ENCODE results near the gene SLC22A23. TPM values are rescaled to one million over a fixed set of nuclear protein-coding genes. Genes with fewer than 3 reads are reported as not detected.
"Not testable (repeated sequence)": the region's sequence is repeated elsewhere in the genome, so short reads cannot be mapped to it uniquely, and the experiment has no call there.

Gene SLC22A23
- polyA plus RNA-seq, 4 donors, result 9.5 to 38.3 (median 15.0) TPM

- DNase-seq (no peak), FAIRE-seq (no peak)
- no peaks in the 10 kb centered on the region for H3K9me3 ChIP-seq (ENCODE audit: control insufficient read depth in 2 of 2, insufficient read depth in 1 of 2, low read depth in 1 of 2, low read length in 1 of 2)
- 89 to 92% (median 90%) methylated on average over 4 of the region's 4 CpGs for WGBS, 3 donors
- H3K4me1 ChIP-seq (ENCODE audit: control insufficient read depth in 3 of 3, insufficient read depth in 2 of 3, low read depth in 1 of 3, low read length in 2 of 3), result no peaks in the 10 kb centered on the region
- no peak overlapping the region for H3K27ac ChIP-seq (ENCODE audit: low read depth in 1 of 3, low read length in 2 of 3)
- H3K36me3 ChIP-seq (ENCODE audit: control insufficient read depth in 3 of 3, insufficient read depth in 2 of 3, low read depth in 1 of 3, low read length in 3 of 3), result no peaks in the 10 kb centered on the region
- H3K27me3 ChIP-seq (ENCODE audit: control insufficient read depth in 3 of 3, insufficient read depth in 3 of 3, low read length in 3 of 3), result peaks cover 0 to 10% (median 2%) of the 10 kb centered on the region in 3 donors
- no peak overlapping the region for H3K4me3 ChIP-seq (ENCODE audit: low read depth in 1 of 3, low read length in 3 of 3)
Observed at GRCh38 chr6:3242768-3243167, 214.1 kb downstream of the SLC22A23 start.

DNA sequence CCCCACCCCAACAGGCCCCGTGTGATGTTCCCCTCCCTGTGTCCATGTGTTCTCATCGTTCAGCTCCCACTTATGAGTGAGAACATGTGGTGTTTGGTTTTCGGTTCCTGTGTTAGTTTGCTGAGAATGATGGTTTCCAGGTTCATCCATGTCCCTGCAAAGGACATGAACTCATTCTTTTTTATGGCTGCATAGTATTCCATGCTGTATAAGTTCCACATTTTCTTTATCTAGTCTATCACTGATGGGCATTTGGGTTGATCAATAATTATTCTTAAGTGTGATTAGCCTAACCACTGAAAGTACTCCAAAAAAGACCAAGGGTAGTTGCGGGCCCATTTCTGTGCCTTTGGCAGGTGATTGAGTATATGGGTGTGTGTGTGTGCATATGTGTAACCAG, 215.1 kb downstream of the SLC22A23 start:
- FAIRE-seq; H3K27ac ChIP-seq (ENCODE audit: low read depth in 1 of 3, low read length in 2 of 3); H3K4me1 ChIP-seq (ENCODE audit: control insufficient read depth in 3 of 3, insufficient read depth in 2 of 3, low read depth in 1 of 3, low read length in 2 of 3); H3K9me3 ChIP-seq (ENCODE audit: control insufficient read depth in 2 of 2, insufficient read depth in 1 of 2, low read depth in 1 of 2, low read length in 1 of 2); H3K27me3 ChIP-seq (ENCODE audit: control insufficient read depth in 3 of 3, insufficient read depth in 3 of 3, low read length in 3 of 3); DNase-seq; H3K4me3 ChIP-seq (ENCODE audit: low read depth in 1 of 3, low read length in 3 of 3); H3K36me3 ChIP-seq (ENCODE audit: control insufficient read depth in 3 of 3, insufficient read depth in 2 of 3, low read depth in 1 of 3, low read length in 3 of 3): not testable (repeated sequence)
- whole genome bisulfite sequencing, 3 donors, result 85 to 96% (median 91%) methylated on average over 4 of the region's 4 CpGs

- H3K27ac ChIP-seq (ENCODE audit: low read depth in 1 of 3, low read length in 2 of 3), result no peak overlapping the region
- no peaks in the 10 kb centered on the region for H3K4me1 ChIP-seq (ENCODE audit: control insufficient read depth in 3 of 3, insufficient read depth in 2 of 3, low read depth in 1 of 3, low read length in 2 of 3)
- no peak overlapping the region for H3K4me3 ChIP-seq (ENCODE audit: low read depth in 1 of 3, low read length in 3 of 3)
- DNase-seq (no peak), FAIRE-seq (no peak)
- 71 to 80% (median 77%) methylated on average over 7 of the region's 7 CpGs for WGBS, 3 donors
- H3K27me3 ChIP-seq (ENCODE audit: control insufficient read depth in 3 of 3, insufficient read depth in 3 of 3, low read length in 3 of 3), result peaks cover 0 to 10% (median 5%) of the 10 kb centered on the region in 3 donors
- no peaks in the 10 kb centered on the region for H3K9me3 ChIP-seq (ENCODE audit: control insufficient read depth in 2 of 2, insufficient read depth in 1 of 2, low read depth in 1 of 2, low read length in 1 of 2)
- no peaks in the 10 kb centered on the region for H3K36me3 ChIP-seq (ENCODE audit: control insufficient read depth in 3 of 3, insufficient read depth in 2 of 3, low read depth in 1 of 3, low read length in 3 of 3)
Observed at GRCh38 chr6:3240595-3240994, 216.3 kb downstream of the SLC22A23 start.

DNA sequence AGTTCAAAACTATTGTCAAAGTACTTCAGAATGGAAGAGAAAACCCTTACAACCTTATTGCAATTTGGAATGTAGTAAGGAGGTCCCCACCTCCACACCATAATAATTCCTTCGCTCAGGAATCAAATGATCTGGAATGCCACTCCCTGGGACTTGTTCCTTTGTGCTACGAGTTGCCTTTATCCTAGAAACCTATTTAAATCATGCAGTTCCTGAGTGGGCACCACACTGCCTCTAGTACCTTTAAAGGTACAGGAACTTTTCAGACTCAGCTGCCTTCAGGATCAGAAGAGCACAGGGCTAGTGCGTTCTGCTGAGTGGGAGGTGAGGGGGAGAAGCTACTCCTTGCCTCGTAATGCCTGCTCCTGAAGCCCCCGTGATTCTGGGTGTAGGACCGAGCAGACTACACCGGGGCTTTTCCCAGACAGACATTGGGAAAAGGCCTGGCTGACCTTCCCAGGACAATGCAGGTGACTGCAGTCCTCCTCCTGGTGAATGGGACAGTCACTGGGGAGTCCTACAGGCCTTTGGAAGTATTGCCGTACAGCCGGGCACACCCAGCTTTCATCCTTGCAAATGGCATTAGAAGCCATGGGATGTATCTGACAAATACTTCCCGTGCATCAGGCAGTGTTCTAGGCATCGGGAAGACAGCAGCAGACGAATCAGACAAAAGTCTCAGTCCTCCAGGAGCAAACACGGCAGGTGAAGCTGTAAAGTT, 217.6 kb downstream of the SLC22A23 start:
- Histone ChIP-seq H3K4me1 (ENCODE audit: control insufficient read depth in 3 of 3, insufficient read depth in 2 of 3, low read depth in 1 of 3, low read length in 2 of 3) (no peaks in the 10 kb centered on the region), H3K27me3 (ENCODE audit: control insufficient read depth in 3 of 3, insufficient read depth in 3 of 3, low read length in 3 of 3) (peaks cover 0 to 15% (median 7%) of the 10 kb centered on the region in 3 donors), H3K36me3 (ENCODE audit: control insufficient read depth in 3 of 3, insufficient read depth in 2 of 3, low read depth in 1 of 3, low read length in 3 of 3) (no peaks in the 10 kb centered on the region), H3K9me3 (ENCODE audit: control insufficient read depth in 2 of 2, insufficient read depth in 1 of 2, low read depth in 1 of 2, low read length in 1 of 2) (no peaks in the 10 kb centered on the region), H3K4me3 (ENCODE audit: low read depth in 1 of 3, low read length in 3 of 3) (no peak overlapping the region), H3K27ac (ENCODE audit: low read depth in 1 of 3, low read length in 2 of 3) (no peak overlapping the region)
- FAIRE-seq (no peak), DNase-seq (no peak)
- 63 to 82% (median 71%) methylated on average over 13 of the region's 13 CpGs for WGBS, 3 donors

DNA sequence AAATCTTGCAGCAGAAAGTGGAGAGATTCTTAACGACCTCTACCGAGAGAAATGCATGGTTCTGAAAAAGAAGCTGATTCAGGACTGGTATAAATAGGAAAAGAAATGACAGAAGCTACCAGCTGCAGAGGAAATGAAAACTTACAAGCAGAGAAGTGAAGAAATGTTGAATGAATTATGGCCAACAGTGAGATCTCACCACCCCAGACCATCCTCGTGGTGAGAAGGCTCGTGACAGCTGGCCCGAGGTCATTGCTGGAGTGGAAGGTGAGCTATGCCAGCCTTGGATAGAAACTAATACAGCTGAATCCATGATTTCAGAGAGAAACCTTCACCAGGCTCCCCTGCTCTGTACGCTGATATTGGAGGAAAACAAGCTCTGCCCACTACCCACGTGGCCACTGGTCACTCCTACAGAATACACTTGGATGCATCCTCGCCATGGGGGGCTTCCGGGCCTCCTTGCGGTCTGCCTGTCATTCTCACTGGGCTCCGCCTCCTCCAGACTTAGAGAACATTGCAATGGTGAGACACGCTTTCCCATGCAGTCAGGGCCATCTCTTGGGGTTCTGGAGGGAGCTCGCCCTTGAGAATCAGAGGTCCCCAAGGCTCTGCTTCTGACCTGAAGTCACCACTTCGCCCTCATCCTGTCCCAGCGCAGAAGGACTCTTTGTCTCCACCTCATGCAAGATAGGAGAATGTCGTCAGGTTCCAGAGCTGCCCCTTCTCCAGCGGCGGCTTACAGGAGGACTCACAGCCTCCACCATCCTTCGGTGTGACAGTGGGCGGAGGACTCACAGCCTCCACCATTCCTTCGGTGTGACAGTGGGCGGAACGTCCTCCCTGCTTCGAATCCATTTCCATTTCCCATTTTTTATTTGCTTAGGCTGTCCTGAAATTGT, 218.8 kb downstream of the SLC22A23 start:
- no peaks in the 10 kb centered on the region for H3K4me1 ChIP-seq (ENCODE audit: control insufficient read depth in 3 of 3, insufficient read depth in 2 of 3, low read depth in 1 of 3, low read length in 2 of 3)
- FAIRE-seq (no peak), DNase-seq (no peak)
- no peaks in the 10 kb centered on the region for H3K9me3 ChIP-seq (ENCODE audit: control insufficient read depth in 2 of 2, insufficient read depth in 1 of 2, low read depth in 1 of 2, low read length in 1 of 2)
- 77 to 80% (median 80%) methylated on average over 24 of the region's 24 CpGs for WGBS, 3 donors
- peaks cover 0 to 22% (median 8%) of the 10 kb centered on the region in 3 donors for H3K27me3 ChIP-seq (ENCODE audit: control insufficient read depth in 3 of 3, insufficient read depth in 3 of 3, low read length in 3 of 3)
- H3K4me3 ChIP-seq (ENCODE audit: low read depth in 1 of 3, low read length in 3 of 3), result no peak overlapping the region
- no peak overlapping the region for H3K27ac ChIP-seq (ENCODE audit: low read depth in 1 of 3, low read length in 2 of 3)
- no peaks in the 10 kb centered on the region for H3K36me3 ChIP-seq (ENCODE audit: control insufficient read depth in 3 of 3, insufficient read depth in 2 of 3, low read depth in 1 of 3, low read length in 3 of 3)

- Histone ChIP-seq H3K4me1 (ENCODE audit: control insufficient read depth in 3 of 3, insufficient read depth in 2 of 3, low read depth in 1 of 3, low read length in 2 of 3) (peaks cover 0 to 10% (median 2%) of the 10 kb centered on the region in 3 donors), H3K27me3 (ENCODE audit: control insufficient read depth in 3 of 3, insufficient read depth in 3 of 3, low read length in 3 of 3) (peaks cover 0 to 38% (median 17%) of the 10 kb centered on the region in 3 donors), H3K9me3 (ENCODE audit: control insufficient read depth in 2 of 2, insufficient read depth in 1 of 2, low read depth in 1 of 2, low read length in 1 of 2) (no peaks in the 10 kb centered on the region), H3K36me3 (ENCODE audit: control insufficient read depth in 3 of 3, insufficient read depth in 2 of 3, low read depth in 1 of 3, low read length in 3 of 3) (no peaks in the 10 kb centered on the region), H3K4me3 (ENCODE audit: low read depth in 1 of 3, low read length in 3 of 3) (no peak overlapping the region), H3K27ac (ENCODE audit: low read depth in 1 of 3, low read length in 2 of 3) (no peak overlapping the region)
- FAIRE-seq (no peak), DNase-seq (no peak)
- WGBS, 3 donors, result 68 to 77% (median 75%) methylated on average over 3 of the region's 3 CpGs
Observed at GRCh38 chr6:3236005-3236404, 220.8 kb downstream of the SLC22A23 start.

GRCh38 chr6:3235486-3235885, 221.4 kb downstream of the SLC22A23 start:
- H3K4me3 ChIP-seq (ENCODE audit: low read depth in 1 of 3, low read length in 3 of 3), result no peak overlapping the region
- no peaks in the 10 kb centered on the region for H3K36me3 ChIP-seq (ENCODE audit: control insufficient read depth in 3 of 3, insufficient read depth in 2 of 3, low read depth in 1 of 3, low read length in 3 of 3)
- H3K9me3 ChIP-seq (ENCODE audit: control insufficient read depth in 2 of 2, insufficient read depth in 1 of 2, low read depth in 1 of 2, low read length in 1 of 2), result no peaks in the 10 kb centered on the region
- WGBS, 3 donors, result 81 to 91% (median 88%) methylated on average over 2 of the region's 2 CpGs
- peaks cover 0 to 10% (median 2%) of the 10 kb centered on the region in 3 donors for H3K4me1 ChIP-seq (ENCODE audit: control insufficient read depth in 3 of 3, insufficient read depth in 2 of 3, low read depth in 1 of 3, low read length in 2 of 3)
- peaks cover 0 to 42% (median 20%) of the 10 kb centered on the region in 3 donors for H3K27me3 ChIP-seq (ENCODE audit: control insufficient read depth in 3 of 3, insufficient read depth in 3 of 3, low read length in 3 of 3)
- DNase-seq, result no peak
- no peak overlapping the region for H3K27ac ChIP-seq (ENCODE audit: low read depth in 1 of 3, low read length in 2 of 3)
- FAIRE-seq, result no peak

GRCh38 chr6:3233904-3234303, 222.9 kb downstream of the SLC22A23 start:
- WGBS, 3 donors, result 69 to 88% (median 70%) methylated on average over 3 of the region's 3 CpGs
- FAIRE-seq (no peak), DNase-seq (no peak)
- H3K4me1 ChIP-seq (ENCODE audit: control insufficient read depth in 3 of 3, insufficient read depth in 2 of 3, low read depth in 1 of 3, low read length in 2 of 3), result peaks cover 4 to 24% (median 5%) of the 10 kb centered on the region in 3 donors
- H3K9me3 ChIP-seq (ENCODE audit: control insufficient read depth in 2 of 2, insufficient read depth in 1 of 2, low read depth in 1 of 2, low read length in 1 of 2), result no peaks in the 10 kb centered on the region
- no peak overlapping the region for H3K27ac ChIP-seq (ENCODE audit: low read depth in 1 of 3, low read length in 2 of 3)
- H3K4me3 ChIP-seq (ENCODE audit: low read depth in 1 of 3, low read length in 3 of 3), result no peak overlapping the region
- peaks cover 0 to 53% (median 31%) of the 10 kb centered on the region in 3 donors for H3K27me3 ChIP-seq (ENCODE audit: control insufficient read depth in 3 of 3, insufficient read depth in 3 of 3, low read length in 3 of 3)
- no peaks in the 10 kb centered on the region for H3K36me3 ChIP-seq (ENCODE audit: control insufficient read depth in 3 of 3, insufficient read depth in 2 of 3, low read depth in 1 of 3, low read length in 3 of 3)
